HG03159 (cell line): ENCODE data around the gene RPL28.
"Not testable (repeated sequence)": the region's sequence is repeated elsewhere in the genome, so short reads cannot be mapped to it uniquely, and the experiment has no call there.

Source experiments
- ATAC-seq: cut with Tn5 transposase; IDR thresholded peaks from one replicate; pipeline ENCODE4 v1.9.1; 2021; ENCODE audit warnings: mild to moderate bottlenecking, moderate library complexity; ENCODE audit not compliant: unreplicated experiment

Gene RPL28

GRCh38 chr19:55421281-55421680 is 35.5 kb downstream of the RPL28 start:
- not testable (repeated sequence) for ATAC-seq

- ATAC-seq = no peak
These were observed 37.7 kb downstream of the RPL28 start for GRCh38 chr19:55423225-55424005.

GRCh38 chr19:55424518-55424917 is 38.8 kb downstream of the RPL28 start:
- ATAC-seq = no peak

GRCh38 chr19:55426042-55426441 is 40.3 kb downstream of the RPL28 start:
- no peak for ATAC-seq

- ATAC-seq = no peak
These were observed 45.5 kb downstream of the RPL28 start for GRCh38 chr19:55431183-55431582.

GRCh38 chr19:55432241-55432959 is 46.7 kb downstream of the RPL28 start:
- ATAC-seq = no peak

- no peak for ATAC-seq
These were observed 47.6 kb downstream of the RPL28 start for GRCh38 chr19:55433292-55433691.

- ATAC-seq = no peak
These were observed 48.7 kb downstream of the RPL28 start for GRCh38 chr19:55434356-55434919.

- no peak for ATAC-seq
These were observed 49.3 kb downstream of the RPL28 start for GRCh38 chr19:55435020-55435419.

- no peak for ATAC-seq
These were observed 51.1 kb downstream of the RPL28 start for GRCh38 chr19:55436847-55437246.

GRCh38 chr19:55437410-55437809 is 51.7 kb downstream of the RPL28 start:
- ATAC-seq = no peak

- no peak for ATAC-seq
These were observed 53.3 kb downstream of the RPL28 start for GRCh38 chr19:55439052-55439451.

GRCh38 chr19:55440411-55441105 is 54.8 kb downstream of the RPL28 start:
- ATAC-seq = no peak

- ATAC-seq = no peak
These were observed 55.6 kb downstream of the RPL28 start for GRCh38 chr19:55441319-55441691.

- no peak for ATAC-seq
These were observed 56.1 kb downstream of the RPL28 start for GRCh38 chr19:55441692-55442321.

GRCh38 chr19:55442372-55442961 is 56.7 kb downstream of the RPL28 start:
- ATAC-seq = no peak

- no peak for ATAC-seq
These were observed 57.5 kb downstream of the RPL28 start, which contains the start of gene SHISA7 for GRCh38 chr19:55443045-55443823. Gene SHISA7 (minus strand): TSS chr19:55443300. CDS start chr19:55442863, 437 bp downstream.

- no peak for ATAC-seq
These were observed 58.2 kb downstream of the RPL28 start for GRCh38 chr19:55443824-55444480.

GRCh38 chr19:55444646-55445045 is 58.9 kb downstream of the RPL28 start:
- ATAC-seq = no peak
